NOMO-1 treated with dmso at 0.1 percent for 144 hours (cell line): ENCODE results near the gene FFAR3.
"Not testable (repeated sequence)": the region's sequence is repeated elsewhere in the genome, so short reads cannot be mapped to it uniquely, and the experiment has no call there.

Source experiments
- DNase-seq: peaks from one replicate; lab custom pipeline; 2025; ENCODE audit not compliant: unreplicated experiment; lab: John Stamatoyannopoulos, UW

The FFAR3 gene

DNA sequence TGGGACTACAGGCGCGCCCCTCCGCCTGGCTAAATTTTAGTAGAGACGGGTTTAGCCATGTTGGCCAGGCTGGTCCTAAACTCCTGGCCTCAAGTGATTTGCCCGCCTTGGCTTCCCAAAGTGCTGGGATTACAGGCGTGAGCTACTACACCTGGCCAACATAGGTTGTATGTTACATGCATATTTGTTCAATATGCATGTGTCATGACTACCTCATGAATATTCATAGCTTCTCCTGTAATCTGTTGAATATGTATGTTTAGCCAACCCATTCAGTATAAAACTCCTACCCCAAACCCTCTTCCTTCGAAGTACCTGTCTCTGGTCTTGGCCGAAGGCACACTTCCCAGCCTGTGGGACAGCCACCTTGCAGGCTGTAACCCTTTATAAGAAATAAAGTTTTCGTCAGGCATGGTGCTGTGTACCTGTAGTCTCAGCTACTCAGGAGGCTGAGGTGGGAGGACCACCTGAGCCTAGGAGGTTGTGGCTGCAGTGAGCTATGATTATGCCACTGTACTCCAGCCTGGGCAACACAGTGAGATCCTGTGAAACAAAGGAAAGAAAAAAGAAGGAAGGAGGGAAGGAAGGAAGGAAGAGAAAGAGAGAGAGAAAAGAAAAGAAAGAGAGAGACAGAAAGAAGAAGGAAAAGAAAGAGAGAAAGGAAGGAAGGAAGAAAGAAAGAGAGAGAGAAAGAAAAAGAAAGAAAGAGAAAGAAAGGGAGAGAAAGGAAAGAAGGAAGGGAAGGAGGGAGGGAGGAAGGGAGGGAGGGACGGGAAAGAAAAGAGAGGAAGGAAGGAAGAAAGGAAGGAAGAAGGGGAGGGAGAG, 41.9 kb downstream of the FFAR3 start:
- DNase-seq, result no peak

DNA sequence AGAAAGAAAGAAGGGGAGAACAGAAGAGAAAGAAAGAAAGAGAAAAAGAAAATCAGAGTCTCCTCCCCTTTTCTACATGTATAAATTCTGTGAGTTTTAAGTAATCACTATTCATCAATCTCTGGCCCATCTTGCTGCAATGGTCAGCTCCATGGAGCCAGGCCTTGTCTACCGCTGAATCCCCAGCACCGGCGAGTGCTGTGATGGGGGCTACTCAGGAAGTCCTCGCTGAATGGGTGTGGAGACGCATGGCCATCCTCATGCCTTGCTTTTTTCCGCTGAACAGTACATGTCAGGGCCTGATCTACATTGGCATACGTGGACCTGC, 42.5 kb downstream of the FFAR3 start:
- DNase-seq, result no peak

DNA sequence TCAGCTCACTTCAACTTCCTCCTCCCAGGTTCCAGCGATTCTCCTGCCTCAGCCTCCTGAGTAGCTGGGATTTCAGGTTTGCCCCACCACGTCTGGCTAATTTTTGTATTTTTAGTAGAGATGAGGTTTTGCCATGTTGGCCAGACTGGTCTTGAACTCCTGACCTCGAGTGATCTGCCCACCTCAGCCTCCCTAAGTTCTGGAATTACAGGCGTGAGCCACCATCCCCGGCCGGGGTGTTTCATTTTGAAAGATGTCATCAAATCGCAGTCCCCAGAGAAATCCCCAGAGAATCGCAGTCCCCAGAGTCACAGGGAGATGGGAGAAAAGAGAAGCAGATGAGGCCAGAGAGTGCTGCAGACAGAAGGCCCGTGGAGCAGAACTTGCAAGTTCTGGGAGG, 43.2 kb downstream of the FFAR3 start:
- not testable (repeated sequence) for DNase-seq

DNA sequence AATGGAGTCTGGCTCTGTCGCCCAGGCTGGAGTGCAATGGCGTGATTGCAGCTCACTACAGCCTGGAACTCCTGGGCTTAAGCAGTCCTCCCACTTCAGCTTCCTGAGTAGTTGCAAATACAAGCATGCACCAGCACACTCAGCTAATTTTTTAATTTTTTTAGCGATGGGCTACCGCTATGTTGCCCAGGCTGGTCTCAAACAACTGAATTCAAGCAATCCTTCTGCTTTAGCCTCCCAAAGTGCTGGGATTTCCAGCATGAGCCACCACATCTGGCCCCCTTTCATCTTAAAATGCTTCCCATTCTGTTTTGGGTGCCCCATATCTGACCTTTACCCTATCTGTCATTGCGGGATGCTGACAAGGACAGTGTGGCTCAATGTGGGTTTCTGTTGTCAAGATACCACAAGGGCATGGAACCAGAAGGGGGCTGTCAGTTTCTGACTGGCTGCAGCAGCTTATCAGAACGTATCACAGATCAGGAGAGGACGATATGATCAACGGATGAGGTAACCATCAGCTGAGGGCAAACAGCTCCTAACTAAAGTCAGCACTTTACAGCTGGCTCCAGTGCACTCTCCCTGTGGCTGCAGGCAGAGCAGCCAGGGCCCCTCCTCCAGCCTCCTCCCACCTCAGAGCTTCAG, 45.0 kb downstream of the FFAR3 start:
- DNase-seq, result no peak

DNA sequence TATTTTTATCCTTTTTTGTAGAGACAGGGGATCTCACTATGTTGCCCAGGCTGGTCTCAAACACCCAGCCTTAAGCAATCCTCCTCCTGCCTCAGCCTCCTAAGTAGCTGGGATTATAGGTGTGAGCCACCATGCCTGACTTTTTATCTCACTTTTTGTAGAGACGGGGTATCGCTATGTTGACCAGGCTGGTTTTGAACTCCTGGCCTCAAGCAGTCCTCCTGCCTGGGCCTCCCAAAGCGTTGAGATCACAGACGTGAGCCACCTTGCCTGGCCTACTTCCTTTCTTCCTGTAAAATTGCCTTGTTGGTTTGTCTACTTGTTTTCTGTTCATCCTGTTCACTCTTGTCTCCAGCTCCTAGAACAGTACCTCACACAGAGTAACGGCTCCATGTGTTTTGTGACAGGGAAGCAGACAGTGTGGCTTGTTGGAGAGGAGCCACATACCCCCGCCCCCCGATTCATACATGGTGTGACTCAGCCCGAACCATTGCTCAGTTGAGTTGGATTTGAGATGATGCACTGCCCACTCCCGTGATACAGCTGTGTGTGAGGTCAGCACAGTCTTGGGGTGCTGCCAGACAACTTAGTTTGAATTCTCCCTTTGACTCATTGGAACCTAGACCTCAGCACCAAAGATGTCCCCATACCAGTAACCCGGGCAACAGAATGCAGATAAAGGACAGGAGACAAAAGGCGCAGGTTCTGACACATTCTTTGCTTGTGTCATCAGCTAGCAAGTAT, 46.8 kb downstream of the FFAR3 start:
- DNase-seq, result no peak

DNA sequence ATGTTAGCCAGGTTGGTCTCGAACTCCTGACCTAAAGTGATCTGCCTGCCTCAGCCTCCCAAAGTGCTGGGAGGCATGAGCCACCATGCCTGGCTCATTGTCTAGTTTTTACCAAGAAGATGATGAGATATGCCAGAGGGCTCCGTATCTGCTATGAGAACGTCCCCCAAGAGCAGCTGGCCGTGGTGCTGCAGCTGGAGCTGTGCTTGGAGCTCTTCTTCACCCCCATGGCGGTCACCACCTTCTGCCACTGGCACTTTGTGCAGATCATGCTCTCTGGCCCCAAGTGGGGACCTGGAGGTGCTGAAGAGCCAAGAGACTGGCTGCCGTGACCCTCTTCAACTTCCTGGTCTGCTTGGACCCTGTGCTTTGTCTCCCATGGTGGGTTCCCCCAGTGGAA, 49.4 kb downstream of the FFAR3 start:
- no peak for DNase-seq

DNA sequence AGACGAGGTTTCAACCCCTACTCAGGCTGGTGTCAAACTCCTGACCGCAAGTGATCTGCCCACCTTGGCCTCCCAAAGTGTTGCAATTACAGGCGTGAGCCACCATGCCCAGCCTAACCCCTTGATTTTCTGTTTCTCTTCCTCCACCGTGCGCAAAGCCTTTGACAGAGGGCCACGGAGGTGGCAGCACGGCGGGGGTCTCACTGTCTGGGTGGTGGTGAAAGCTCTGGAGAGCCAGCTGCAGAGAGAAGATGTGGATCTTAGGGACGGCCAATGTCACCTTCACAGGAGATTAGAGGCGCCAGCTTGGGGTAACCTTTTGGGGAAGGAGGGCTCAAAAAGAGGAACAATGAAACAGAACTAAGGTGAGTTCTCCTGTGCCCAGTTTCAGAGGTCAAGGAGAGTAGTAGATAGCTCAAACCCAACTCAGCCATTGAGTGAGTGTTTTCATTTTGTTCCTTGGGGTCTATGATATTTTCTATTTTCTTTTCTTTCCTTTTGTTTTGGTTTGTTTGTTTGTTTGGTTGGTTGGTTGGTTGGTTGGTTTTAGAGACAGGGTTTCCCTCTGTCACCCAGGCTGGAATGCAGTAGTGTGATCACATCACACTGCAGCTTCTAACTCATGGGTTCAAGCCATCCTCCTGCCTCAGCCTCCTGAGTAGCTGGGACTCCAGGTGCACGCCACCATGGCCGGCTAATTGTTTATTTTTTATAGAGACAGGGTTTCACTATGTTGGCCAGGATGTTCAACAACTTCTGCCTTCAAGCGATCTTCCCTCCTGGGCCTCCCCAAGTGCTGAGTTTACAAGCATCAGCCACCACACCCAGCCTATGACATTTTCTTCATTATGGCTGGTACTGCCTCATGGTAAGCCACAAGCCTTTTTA, 50.3 kb downstream of the FFAR3 start:
- peak; percentile 1 for DNase-seq

DNA sequence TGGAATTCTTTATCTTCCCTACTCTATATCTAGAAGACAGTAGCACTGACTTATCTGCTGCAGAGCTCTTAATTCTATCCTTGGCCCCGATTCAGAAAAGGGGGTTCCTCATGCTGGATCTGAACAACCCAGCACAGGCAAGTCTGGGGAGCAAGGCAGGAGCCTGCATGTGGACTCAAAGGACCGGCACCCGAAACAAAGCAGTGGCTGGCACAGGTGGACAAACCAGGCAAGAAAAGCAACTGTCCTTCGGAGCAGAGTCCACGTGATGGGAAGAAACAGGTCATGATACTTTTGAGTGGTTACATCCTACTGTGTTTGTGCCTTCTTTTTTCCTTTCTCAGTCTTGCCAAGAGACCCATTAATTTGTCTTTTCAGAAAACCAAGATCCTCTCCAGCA, 50.9 kb downstream of the FFAR3 start:
- DNase-seq, result no peak
